Heart left ventricle (tissue), 16 donors: Measurements from ENCODE around the gene KRTAP4-16. TPM values are rescaled to one million over a fixed set of nuclear protein-coding genes. Genes with fewer than 3 reads are reported as not detected.
"Not testable (repeated sequence)": the region's sequence is repeated elsewhere in the genome, so short reads cannot be mapped to it uniquely, and the experiment has no call there.

ENCODE experiments used
- ATAC-seq, 4 donors: fragments of 200-7000 bp; cut with Tn5 transposase; one replicate each; pipeline ENCODE4 v1.9.1; 2020 to 2022; ENCODE audit warnings: moderate library complexity in 4 of 4, mild to moderate bottlenecking in 3 of 4, moderate number of reproducible peaks in 1 of 4
- DNase-seq, 5 donors: peaks; one replicate each; pipeline ENCODE4 v3.0.0-alpha.2; 2020
- H3K27ac ChIP-seq, 12 donors: fragments of 200-600 bp; sonication (generic) in 4 of 12; one replicate each; pipeline versions ENCODE4 v1.5.0 to v1.8.0; 2016 to 2022; ENCODE audit warnings: mild to moderate bottlenecking in 2 of 12
- H3K27me3 ChIP-seq, 9 donors: fragments of 200-600 bp; sonication (generic) in 2 of 9; one replicate each; pipeline versions ENCODE4 v1.5.1 to v1.8.0; 2016 to 2022; ENCODE audit warnings: mild to moderate bottlenecking in 3 of 9
- H3K36me3 ChIP-seq, 9 donors: fragments of 200-600 bp; sonication (generic) in 2 of 9; one replicate each; pipeline versions ENCODE4 v1.5.0 to v1.8.0; 2018 to 2022; ENCODE audit warnings: mild to moderate bottlenecking in 2 of 9
- H3K4me1 ChIP-seq, 12 donors: fragments of 200-600 bp; sonication (generic) in 4 of 12; one replicate each; pipeline versions ENCODE4 v1.5.0 to v1.8.0; 2016 to 2022; ENCODE audit warnings: mild to moderate bottlenecking in 3 of 12
- H3K4me3 ChIP-seq, 12 donors: fragments of 200-600 bp; sonication (generic) in 4 of 12; one replicate each; pipeline versions ENCODE4 v1.5.0 to v1.8.0; 2017 to 2022; ENCODE audit warnings: mild to moderate bottlenecking in 9 of 12, moderate library complexity in 4 of 12
- H3K9me3 ChIP-seq, 12 donors: fragments of 200-600 bp; sonication (generic) in 4 of 12; one replicate each; pipeline versions ENCODE4 v1.5.0 to v1.8.0; 2016 to 2022; ENCODE audit warnings: mild to moderate bottlenecking in 1 of 12
- CTCF ChIP-seq, 12 donors: fragments of 200-600 bp; sonication (generic) in 4 of 12; IDR thresholded peaks; one replicate each; pipeline versions ENCODE4 v1.5.0 to v1.8.0; 2018 to 2022; ENCODE audit warnings: antibody characterized with exemption in 12 of 12, mild to moderate bottlenecking in 5 of 12
- POLR2A ChIP-seq, 2 donors: fragments of 450-650 bp; IDR thresholded peaks; one replicate each; pipeline ENCODE4 v1.6.1; 2017; ENCODE audit warnings: antibody characterized with exemption in 2 of 2, mild to moderate bottlenecking in 2 of 2, moderate library complexity in 2 of 2
- WGBS, 4 donors: extraction: QIAGEN DNeasy Blood & Tissue Kit in 2 of 4; methylation state at CpG; one replicate each; pipeline versions ENCODE4 v1.1.5 to v1.1.7; 2013 to 2018; 5-methylcytosine and 5-hydroxymethylcytosine counted together
- intact Hi-C, 10 donors: fragments of 100-400 bp; cut with DNase I; formaldehyde crosslinking; loops; one replicate each; pipeline versions ENCODE4 v1.11.1 to v1.14.2; 2022
- polyA plus RNA-seq, 2 donors: library from polyadenylated mRNA; stranded (reverse); fragments of 200-250 nt; gene quantifications; one replicate each; pipeline ENCODE4 v1.2.3, GENCODE V29; 2013
- total RNA-seq, 9 donors: library from RNA; depleted of rRNA in 2 of 9; stranded (reverse); fragments of >200 nt in 2 of 9; fragmentation: NEBNext Ultra II Directional in 3 of 9; extraction: Animal tissue kit (Norgen Biotek cat#: 25700) in 3 of 9; gene quantifications; one replicate each; pipeline versions ENCODE4 v1.1.0 to v1.2.4, GENCODE V29; 2016 to 2023
- donor health status: ischemic (EF 13 %, LVEDD 7.1; RV severe dilation, severe dysfunction).
- donor health status: healthy with polysubstance abuse.
- donor health status: DM: no; HTN: yes; CAD: no.
- donor health status: DM: no; HTN: no; CAD: no.
- donor health status: ischemic (EF 25% LVEDD 6.9; RV normal size, moderate dysfunction).
- donor health status: ischemic (EF 25% LVEDD 5.7; RV mildly dilated, moderate dysfunction).
- donor health status: healthy.
- donor health status: DM: yes; HTN: yes; CAD: no.
- donor health status: ischemic (EF 35%, LVEDD 5.7; RV mildly dilated, moderate dysfunction).
- donor health status: nonischemic (EF 11% LVEDD 7.7; RV severe dilation, severe dysfunction).
- donor health status: DM: yes; HTN: yes; CAD: no.
- donor health status: PGD.
- donor health status: ischemic (EF 29% LVEDD 5.4; RV normal size, mild dysfunction).
- donor health status: nonischemic (EF 23%, LVEDD 6.1; RV moderate dilation, normal function).

Gene KRTAP4-16
- total and polyA plus RNA-seq, 11 donors, result not detected

- intact Hi-C loops, result no loop called here
- no peaks in the 10 kb centered on the region for H3K9me3 ChIP-seq
- H3K27ac ChIP-seq, result no peak overlapping the region
- no peak overlapping the region for H3K4me3 ChIP-seq
- DNase-seq (no peak), ATAC-seq (no peak)
- no peaks in the 10 kb centered on the region for H3K36me3 ChIP-seq
- H3K4me1 ChIP-seq, result no peaks in the 10 kb centered on the region
- H3K27me3 ChIP-seq, result peaks cover 0 to 13% (median 0%) of the 10 kb centered on the region in 9 donors
- TF ChIP-seq POLR2A (IDR thresholded peaks at IDR 0.05) (no peak), CTCF (IDR thresholded peaks at IDR 0.05) (no peak)
These were observed 34.7 kb downstream of the KRTAP4-16 start for GRCh38 chr17:41067281-41067680.

GRCh38 chr17:41065829-41066624, 36.0 kb downstream of the KRTAP4-16 start, which contains the start of gene KRTAP2-4:
Gene KRTAP2-4, minus strand, starts transcription at chr17:41065879. Its CDS starts 34 bp downstream, at chr17:41065845.
- Histone ChIP-seq H3K27me3 (peaks cover 0 to 22% (median 3%) of the 10 kb centered on the region in 9 donors), H3K36me3 (no peaks in the 10 kb centered on the region), H3K27ac (no peak within 1 kb of the TSS), H3K4me3 (no peak within 1 kb of the TSS), H3K9me3 (no peaks in the 10 kb centered on the region), H3K4me1 (no peaks in the 10 kb centered on the region)
- TF ChIP-seq CTCF (IDR thresholded peaks at IDR 0.05) (no peak), POLR2A (IDR thresholded peaks at IDR 0.05) (no peak)
- intact Hi-C loops, result no loop called here
- DNase-seq, result no peak
- no peak for ATAC-seq
- WGBS, 4 donors, result 78 to 96% (median 88%) methylated on average over 6 of the region's 6 CpGs

GRCh38 chr17:41065016-41065689, 36.9 kb downstream of the KRTAP4-16 start:
- intact Hi-C loops, H3K27ac ChIP-seq, H3K4me1 ChIP-seq, ATAC-seq, H3K4me3 ChIP-seq, H3K9me3 ChIP-seq, DNase-seq, H3K36me3 ChIP-seq: not testable (repeated sequence)
- WGBS, 4 donors, result 57 to 68% (median 64%) methylated on average over 7 of the region's 16 CpGs
- H3K27me3 ChIP-seq, result peaks cover 0 to 31% (median 8%) of the 10 kb centered on the region in 9 donors

GRCh38 chr17:41064301-41064700, 37.7 kb downstream of the KRTAP4-16 start:
- DNase-seq (no peak), ATAC-seq (no peak)
- H3K4me3 ChIP-seq, result no peak overlapping the region
- H3K9me3 ChIP-seq, result no peaks in the 10 kb centered on the region
- H3K36me3 ChIP-seq, result no peaks in the 10 kb centered on the region
- 74 to 90% (median 82%) methylated on average over 1 of the region's 1 CpG for WGBS, 4 donors
- intact Hi-C loops, result no loop called here
- TF ChIP-seq POLR2A (IDR thresholded peaks at IDR 0.05) (no peak), CTCF (IDR thresholded peaks at IDR 0.05) (no peak)
- peaks cover 0 to 35% (median 10%) of the 10 kb centered on the region in 9 donors for H3K27me3 ChIP-seq
- no peaks in the 10 kb centered on the region for H3K4me1 ChIP-seq
- H3K27ac ChIP-seq, result no peak overlapping the region
